Activated naive CD4-positive, alpha-beta T cell treated with anti-CD3 and anti-CD28 coated beads, Interleukin-2, amount 50 U/mL, for 24 hours (primary cell): ENCODE data around the gene SMARCC1.

Source experiments
- H3K27ac Mint-ChIP-seq: one replicate; pipeline ENCODE4 v1.8.0; 2021; ENCODE audit warnings: mild to moderate bottlenecking, mixed read lengths
- H3K27me3 Mint-ChIP-seq: one replicate; pipeline ENCODE4 v1.8.0; 2021; ENCODE audit warnings: mixed read lengths
- H3K36me3 Mint-ChIP-seq: one replicate; pipeline ENCODE4 v1.8.0; 2021; ENCODE audit warnings: mixed read lengths
- H3K4me1 Mint-ChIP-seq: one replicate; pipeline ENCODE4 v1.8.0; 2021; ENCODE audit warnings: mixed read lengths
- H3K4me3 Mint-ChIP-seq: one replicate; pipeline ENCODE4 v1.8.0; 2021; ENCODE audit warnings: mild to moderate bottlenecking, mixed read lengths
- H3K9me3 Mint-ChIP-seq: one replicate; pipeline ENCODE4 v1.8.0; 2021; ENCODE audit warnings: mixed read lengths

The SMARCC1 gene

GRCh38 chr3:47607335-47607734 lies 174.4 kb downstream of the SMARCC1 start:
- H3K27ac Mint-ChIP-seq, result no peak overlapping the region
- no peak overlapping the region for H3K4me3 Mint-ChIP-seq
- no peaks in the 10 kb centered on the region for H3K9me3 Mint-ChIP-seq
- peaks cover 10% of the 10 kb centered on the region for H3K36me3 Mint-ChIP-seq
- no peaks in the 10 kb centered on the region for H3K27me3 Mint-ChIP-seq
- peaks cover 3% of the 10 kb centered on the region for H3K4me1 Mint-ChIP-seq

GRCh38 chr3:47606165-47606564 lies 175.5 kb downstream of the SMARCC1 start:
- peaks cover 3% of the 10 kb centered on the region for H3K4me1 Mint-ChIP-seq
- H3K27me3 Mint-ChIP-seq, result no peaks in the 10 kb centered on the region
- H3K9me3 Mint-ChIP-seq, result no peaks in the 10 kb centered on the region
- no peak overlapping the region for H3K27ac Mint-ChIP-seq
- peaks cover 6% of the 10 kb centered on the region for H3K36me3 Mint-ChIP-seq
- no peak overlapping the region for H3K4me3 Mint-ChIP-seq

GRCh38 chr3:47605652-47606051 lies 176.0 kb downstream of the SMARCC1 start:
- Mint-ChIP-seq H3K36me3 (peaks cover 8% of the 10 kb centered on the region), H3K9me3 (no peaks in the 10 kb centered on the region), H3K4me3 (no peak overlapping the region), H3K27ac (no peak overlapping the region), H3K4me1 (peaks cover 3% of the 10 kb centered on the region), H3K27me3 (no peaks in the 10 kb centered on the region)

GRCh38 chr3:47604145-47604544 lies 177.5 kb downstream of the SMARCC1 start:
- no peak overlapping the region for H3K4me3 Mint-ChIP-seq
- H3K27ac Mint-ChIP-seq, result no peak overlapping the region
- no peaks in the 10 kb centered on the region for H3K27me3 Mint-ChIP-seq
- peaks cover 6% of the 10 kb centered on the region for H3K36me3 Mint-ChIP-seq
- peaks cover 3% of the 10 kb centered on the region for H3K4me1 Mint-ChIP-seq
- H3K9me3 Mint-ChIP-seq, result no peaks in the 10 kb centered on the region

- H3K27ac Mint-ChIP-seq, result no peak overlapping the region
- no peaks in the 10 kb centered on the region for H3K9me3 Mint-ChIP-seq
- no peaks in the 10 kb centered on the region for H3K27me3 Mint-ChIP-seq
- no peak overlapping the region for H3K4me3 Mint-ChIP-seq
- peaks cover 3% of the 10 kb centered on the region for H3K4me1 Mint-ChIP-seq
- peaks cover 8% of the 10 kb centered on the region for H3K36me3 Mint-ChIP-seq
These were observed 178.4 kb downstream of the SMARCC1 start for GRCh38 chr3:47603332-47603731.

- H3K27me3 Mint-ChIP-seq, result no peaks in the 10 kb centered on the region
- no peak overlapping the region for H3K4me3 Mint-ChIP-seq
- H3K9me3 Mint-ChIP-seq, result no peaks in the 10 kb centered on the region
- H3K27ac Mint-ChIP-seq, result no peak overlapping the region
- peaks cover 3% of the 10 kb centered on the region for H3K4me1 Mint-ChIP-seq
- H3K36me3 Mint-ChIP-seq, result peaks cover 11% of the 10 kb centered on the region
These were observed 180.4 kb downstream of the SMARCC1 start for GRCh38 chr3:47601281-47601680.

GRCh38 chr3:47594792-47595191 lies 186.9 kb downstream of the SMARCC1 start:
- Mint-ChIP-seq H3K9me3 (no peaks in the 10 kb centered on the region), H3K4me1 (no peaks in the 10 kb centered on the region), H3K4me3 (no peak overlapping the region), H3K36me3 (peaks cover 9% of the 10 kb centered on the region), H3K27ac (no peak overlapping the region), H3K27me3 (no peaks in the 10 kb centered on the region)

- H3K4me1 Mint-ChIP-seq, result no peaks in the 10 kb centered on the region
- H3K36me3 Mint-ChIP-seq, result peaks cover 8% of the 10 kb centered on the region
- H3K9me3 Mint-ChIP-seq, result no peaks in the 10 kb centered on the region
- peak overlapping the region; percentile 41 for H3K27ac Mint-ChIP-seq
- no peaks in the 10 kb centered on the region for H3K27me3 Mint-ChIP-seq
- H3K4me3 Mint-ChIP-seq, result no peak overlapping the region
These were observed 189.5 kb downstream of the SMARCC1 start for GRCh38 chr3:47592066-47592795.

- no peaks in the 10 kb centered on the region for H3K9me3 Mint-ChIP-seq
- H3K36me3 Mint-ChIP-seq, result peaks cover 7% of the 10 kb centered on the region
- H3K4me3 Mint-ChIP-seq, result no peak overlapping the region
- H3K27me3 Mint-ChIP-seq, result no peaks in the 10 kb centered on the region
- peak overlapping the region; percentile 5 for H3K27ac Mint-ChIP-seq
- H3K4me1 Mint-ChIP-seq, result no peaks in the 10 kb centered on the region
These were observed 191.5 kb downstream of the SMARCC1 start for GRCh38 chr3:47590216-47590615.

GRCh38 chr3:47588587-47588986 lies 193.1 kb downstream of the SMARCC1 start:
- Mint-ChIP-seq H3K4me3 (no peak overlapping the region), H3K36me3 (peaks cover 7% of the 10 kb centered on the region)

GRCh38 chr3:47588053-47588452 lies 193.6 kb downstream of the SMARCC1 start:
- H3K4me1 Mint-ChIP-seq, result no peaks in the 10 kb centered on the region
- H3K9me3 Mint-ChIP-seq, result no peaks in the 10 kb centered on the region
- no peak overlapping the region for H3K4me3 Mint-ChIP-seq
- no peak overlapping the region for H3K27ac Mint-ChIP-seq
- H3K27me3 Mint-ChIP-seq, result no peaks in the 10 kb centered on the region
- H3K36me3 Mint-ChIP-seq, result peaks cover 7% of the 10 kb centered on the region

More at GRCh38 chr3:47588587-47588986, 193.1 kb downstream of the SMARCC1 start:
- Mint-ChIP-seq H3K27ac (no peak overlapping the region), H3K4me1 (no peaks in the 10 kb centered on the region), H3K9me3 (no peaks in the 10 kb centered on the region), H3K27me3 (no peaks in the 10 kb centered on the region)

GRCh38 chr3:47586746-47587145 lies 194.9 kb downstream of the SMARCC1 start:
- H3K27me3 Mint-ChIP-seq, result no peaks in the 10 kb centered on the region
- H3K9me3 Mint-ChIP-seq, result no peaks in the 10 kb centered on the region
- peaks cover 6% of the 10 kb centered on the region for H3K36me3 Mint-ChIP-seq
- H3K4me1 Mint-ChIP-seq, result no peaks in the 10 kb centered on the region
- no peak overlapping the region for H3K4me3 Mint-ChIP-seq
- H3K27ac Mint-ChIP-seq, result no peak overlapping the region

- Mint-ChIP-seq H3K4me3 (no peak overlapping the region), H3K27ac (no peak overlapping the region), H3K4me1 (no peaks in the 10 kb centered on the region), H3K9me3 (no peaks in the 10 kb centered on the region), H3K36me3 (peaks cover 4% of the 10 kb centered on the region), H3K27me3 (peaks cover 4% of the 10 kb centered on the region)
These were observed 198.2 kb downstream of the SMARCC1 start for GRCh38 chr3:47583320-47584075.

GRCh38 chr3:47581835-47582234 lies 199.9 kb downstream of the SMARCC1 start:
- H3K36me3 Mint-ChIP-seq, result peaks cover 2% of the 10 kb centered on the region
- H3K4me3 Mint-ChIP-seq, result no peak overlapping the region
- peaks cover 4% of the 10 kb centered on the region for H3K27me3 Mint-ChIP-seq
- H3K4me1 Mint-ChIP-seq, result no peaks in the 10 kb centered on the region
- no peaks in the 10 kb centered on the region for H3K9me3 Mint-ChIP-seq
- H3K27ac Mint-ChIP-seq, result no peak overlapping the region

GRCh38 chr3:47581422-47581821 lies 200.3 kb downstream of the SMARCC1 start:
- Mint-ChIP-seq H3K9me3 (no peaks in the 10 kb centered on the region), H3K27me3 (peaks cover 4% of the 10 kb centered on the region), H3K4me3 (no peak overlapping the region), H3K4me1 (no peaks in the 10 kb centered on the region), H3K27ac (peak overlapping the region; percentile 39), H3K36me3 (peaks cover 2% of the 10 kb centered on the region)

- Mint-ChIP-seq H3K4me1 (no peaks in the 10 kb centered on the region), H3K27me3 (peaks cover 4% of the 10 kb centered on the region), H3K36me3 (no peaks in the 10 kb centered on the region), H3K27ac (no peak overlapping the region), H3K9me3 (no peaks in the 10 kb centered on the region), H3K4me3 (peak overlapping the region; percentile 5)
These were observed 201.2 kb downstream of the SMARCC1 start for GRCh38 chr3:47580481-47580880.
